Loucy (cell line): Measurements from ENCODE around the gene WIPF2.

Experiments
- H2AFZ ChIP-seq: fragments of 200-600 bp; sonication (generic); 2 replicates; pipeline ENCODE4 v1.6.0; 2016; ENCODE audit warnings: antibody characterized with exemption, mild to moderate bottlenecking, low read length, moderate library complexity
- H3F3A ChIP-seq: fragments of 200-600 bp; 2 replicates; pipeline ENCODE4 v1.6.0; 2016; ENCODE audit warnings: antibody characterized with exemption, low read depth, mild to moderate bottlenecking
- H3K27me3 ChIP-seq: fragments of 200-600 bp; sonication (generic); 2 replicates; pipeline ENCODE4 v1.6.1; 2014; ENCODE audit warnings: low read length, mild to moderate bottlenecking; ENCODE audit not compliant: insufficient read depth, poor library complexity, severe bottlenecking
- H3K36me3 ChIP-seq: fragments of 200-600 bp; sonication (generic); 2 replicates; pipeline ENCODE4 v1.6.1; 2016; ENCODE audit warnings: low read length; ENCODE audit not compliant: insufficient read depth
- H3K4me1 ChIP-seq: fragments of 200-600 bp; sonication (generic); 2 replicates; pipeline ENCODE4 v1.5.1; 2014; ENCODE audit warnings: low read length, mild to moderate bottlenecking; ENCODE audit not compliant: insufficient read depth, poor library complexity, severe bottlenecking
- H3K4me2 ChIP-seq: fragments of 200-600 bp; sonication (generic); 2 replicates; pipeline ENCODE4 v1.6.0; 2014; ENCODE audit warnings: antibody characterized with exemption, low read length, low read depth, mild to moderate bottlenecking; ENCODE audit not compliant: poor library complexity, severe bottlenecking
- H3K4me3 ChIP-seq: fragments of 200-600 bp; sonication (generic); 2 replicates; pipeline ENCODE4 v1.5.1; 2014; ENCODE audit warnings: low read length, mild to moderate bottlenecking, mixed read lengths; ENCODE audit not compliant: poor library complexity, severe bottlenecking
- H3K79me2 ChIP-seq: fragments of 200-600 bp; sonication (generic); 2 replicates; pipeline ENCODE4 v1.6.1; 2014; ENCODE audit warnings: low read length; ENCODE audit not compliant: insufficient read depth
- H3K9ac ChIP-seq: fragments of 200-600 bp; sonication (generic); 2 replicates; pipeline ENCODE4 v1.6.0; 2014; ENCODE audit warnings: mild to moderate bottlenecking, low read depth, low read length, moderate library complexity; ENCODE audit not compliant: poor library complexity, severe bottlenecking
- H3K9me2 ChIP-seq: fragments of 200-600 bp; sonication (generic); replicated peaks from 2 replicates; pipeline ENCODE4 v1.6.1; 2016; ENCODE audit warnings: low read depth, low read length, mixed read lengths
- H3K9me3 ChIP-seq: fragments of 200-600 bp; sonication (generic); 2 replicates; pipeline ENCODE4 v1.6.1; 2014; ENCODE audit warnings: mild to moderate bottlenecking, antibody characterized with exemption, low read length, low read depth; ENCODE audit not compliant: insufficient read depth
- H4K20me1 ChIP-seq: fragments of 200-600 bp; sonication (generic); 2 replicates; pipeline ENCODE4 v1.6.0; 2014; ENCODE audit warnings: antibody characterized with exemption, low read length, mild to moderate bottlenecking; ENCODE audit not compliant: insufficient read depth, poor library complexity, severe bottlenecking
- CTCF ChIP-seq: fragments of 200-600 bp; sonication (generic); conservative IDR thresholded peaks from 2 replicates; pipeline ENCODE4 v1.5.1; 2014; ENCODE audit warnings: mild to moderate bottlenecking, antibody characterized with exemption, low read length
- EZH2phosphoT487 ChIP-seq: fragments of 200-600 bp; IDR thresholded peaks from 2 replicates; pipeline ENCODE4 v1.6.1; 2018; ENCODE audit warnings: antibody characterized with exemption, mild to moderate bottlenecking, moderate library complexity, borderline replicate concordance

The WIPF2 gene

GRCh38 chr17:40268141-40268712 lies 49.1 kb downstream of the WIPF2 start:
- Histone ChIP-seq H3K9ac (no peak overlapping the region), H3K79me2 (no peaks in the 10 kb centered on the region), H2AFZ (no peak overlapping the region), H3K9me3 (no peaks in the 10 kb centered on the region), H3K4me2 (no peak overlapping the region), H3K4me1 (no peaks in the 10 kb centered on the region), H3K27me3 (no peaks in the 10 kb centered on the region), H3K36me3 (peaks cover 58% of the 10 kb centered on the region; the same call in 1 of the 2 replicates), H3K4me3 (no peak overlapping the region), H4K20me1 (no peaks in the 10 kb centered on the region), H3K9me2 (no peaks in the 10 kb centered on the region), H3F3A (no peaks in the 10 kb centered on the region)
- no peak for TF ChIP-seq EZH2phosphoT487
- no peak for TF ChIP-seq CTCF

DNA sequence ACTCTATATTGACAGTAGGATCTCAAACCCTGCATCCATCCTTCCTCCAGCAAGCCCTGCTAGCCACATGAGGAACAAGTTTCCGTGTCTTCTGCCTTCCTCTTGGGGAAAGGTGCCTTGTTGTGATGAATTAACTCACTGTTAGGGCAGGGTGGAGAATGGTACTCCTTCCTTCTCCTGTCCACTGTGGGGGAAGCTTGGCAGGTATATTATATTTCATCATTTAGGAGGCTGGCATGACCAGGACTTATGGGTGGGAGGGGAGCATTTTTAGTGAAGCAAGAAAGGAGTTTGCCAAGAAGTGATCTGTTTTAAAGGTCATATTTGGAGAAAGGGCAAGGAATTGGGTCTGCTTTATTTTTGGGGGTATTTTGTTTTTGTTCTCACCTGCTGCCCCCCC lies 59.3 kb downstream of the WIPF2 start:
- H3K4me1 ChIP-seq: no peaks in the 10 kb centered on the region
- H3K36me3 ChIP-seq: peaks cover 70% of the 10 kb centered on the region; the same call in 1 of the 2 replicates
- H4K20me1 ChIP-seq: no peaks in the 10 kb centered on the region
- no peaks in the 10 kb centered on the region for H3K9me2 ChIP-seq
- no peaks in the 10 kb centered on the region for H3K79me2 ChIP-seq
- H3K4me2 ChIP-seq: no peak overlapping the region
- no peak for TF ChIP-seq EZH2phosphoT487
- no peak for TF ChIP-seq CTCF
- H3K9ac ChIP-seq: no peak overlapping the region
- H3K27me3 ChIP-seq: no peaks in the 10 kb centered on the region
- H3K9me3 ChIP-seq: no peaks in the 10 kb centered on the region
- H2AFZ ChIP-seq: no peak overlapping the region
- no peak overlapping the region for H3K4me3 ChIP-seq
- H3F3A ChIP-seq: no peaks in the 10 kb centered on the region

- H3K9me3 ChIP-seq: no peaks in the 10 kb centered on the region
- H3K4me1 ChIP-seq: no peaks in the 10 kb centered on the region
- no peaks in the 10 kb centered on the region for H3K79me2 ChIP-seq
- no peak overlapping the region for H3K4me2 ChIP-seq
- H4K20me1 ChIP-seq: no peaks in the 10 kb centered on the region
- no peaks in the 10 kb centered on the region for H3F3A ChIP-seq
- H3K36me3 ChIP-seq: peaks cover 61% of the 10 kb centered on the region; the same call in 1 of the 2 replicates
- H3K4me3 ChIP-seq: no peak overlapping the region
- H2AFZ ChIP-seq: no peak overlapping the region
- no peak for TF ChIP-seq CTCF
- TF ChIP-seq EZH2phosphoT487: no peak
- no peaks in the 10 kb centered on the region for H3K27me3 ChIP-seq
- H3K9ac ChIP-seq: no peak overlapping the region
- no peaks in the 10 kb centered on the region for H3K9me2 ChIP-seq
Measured at GRCh38 chr17:40279402-40279801, 60.3 kb downstream of the WIPF2 start.
